ENCODE results near the gene SLC22A23.
"Not testable (repeated sequence)": the region's sequence is repeated elsewhere in the genome, so short reads cannot be mapped to it uniquely, and the experiment has no call there.

The SLC22A23 gene

DNA sequence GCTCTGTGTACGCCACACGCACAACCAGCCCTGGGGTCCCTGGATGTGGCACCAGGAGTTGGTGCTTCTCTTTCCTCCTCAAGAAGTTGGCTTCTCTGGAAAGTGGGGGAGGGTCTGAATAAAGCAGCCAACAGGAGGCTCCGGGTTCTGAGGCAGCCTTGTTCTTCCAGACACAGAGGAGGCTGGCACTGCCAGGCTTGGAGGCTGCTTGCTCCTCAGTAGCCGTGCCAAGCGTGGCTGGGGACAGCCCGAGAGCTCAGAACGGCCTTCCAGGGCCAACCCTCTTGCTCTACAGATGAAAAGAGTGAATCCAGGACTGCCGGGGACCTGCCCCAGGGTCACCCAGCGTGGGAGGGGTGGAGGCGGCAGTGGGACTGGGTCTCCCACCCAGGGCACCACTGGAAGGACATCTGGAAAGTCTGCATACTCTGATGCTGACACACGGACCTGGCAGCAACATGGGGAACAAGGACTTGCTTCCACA, 70.4 kb downstream of the SLC22A23 start:
- no peak for DNase-seq (ENCODE audit: low read depth in 1 of 2, low spot score in 1 of 2)

- DNase-seq (ENCODE audit: low read depth in 1 of 2, low spot score in 1 of 2), result no peak
These were observed 71.1 kb downstream of the SLC22A23 start for GRCh38 chr6:3385660-3386151.

- DNase-seq (ENCODE audit: low read depth in 1 of 2, low spot score in 1 of 2), result not testable (repeated sequence)
These were observed 71.7 kb downstream of the SLC22A23 start for GRCh38 chr6:3385181-3385580.

DNA sequence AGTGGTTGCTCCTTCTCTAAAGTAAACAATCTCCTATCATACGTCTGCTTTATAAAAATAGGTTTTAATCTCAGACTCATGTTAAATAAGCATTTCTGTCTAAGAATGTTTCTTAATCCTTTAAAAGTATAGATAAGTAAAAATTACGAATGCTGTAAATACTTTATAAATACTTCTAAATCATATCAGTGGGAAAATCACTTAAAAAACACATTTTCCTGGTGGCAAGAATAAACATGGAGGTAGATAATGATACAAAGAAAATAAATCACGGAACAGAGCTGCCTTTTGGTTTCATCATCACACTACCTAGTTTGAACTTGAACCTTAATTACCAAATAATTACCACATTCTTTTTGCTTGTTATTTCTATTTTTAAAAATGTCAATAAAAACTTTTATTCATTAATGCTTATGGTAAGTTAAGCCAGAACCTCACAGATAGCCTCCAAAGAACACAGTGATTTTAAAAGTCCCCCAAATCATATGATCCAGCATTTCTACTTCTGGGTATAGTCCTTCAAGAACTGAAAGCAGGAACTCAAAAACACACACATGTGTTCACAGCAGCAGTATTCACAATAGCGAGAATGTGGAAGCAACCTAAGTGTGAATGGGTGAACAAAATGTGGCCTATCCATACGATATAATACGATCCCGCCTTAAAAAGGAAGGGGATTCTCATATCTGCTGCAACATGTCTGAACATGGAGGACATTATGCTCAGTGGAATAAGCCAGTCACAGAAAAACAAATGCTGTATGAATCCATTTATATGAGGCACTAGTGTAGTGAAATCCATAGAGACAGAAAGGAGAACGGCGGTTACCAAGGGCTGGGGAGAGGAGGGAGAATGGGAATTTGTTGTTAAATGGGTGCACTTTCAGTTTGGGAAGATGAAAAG, 72.4 kb downstream of the SLC22A23 start:
- no peak for DNase-seq (ENCODE audit: low read depth in 1 of 2, low spot score in 1 of 2)

DNA sequence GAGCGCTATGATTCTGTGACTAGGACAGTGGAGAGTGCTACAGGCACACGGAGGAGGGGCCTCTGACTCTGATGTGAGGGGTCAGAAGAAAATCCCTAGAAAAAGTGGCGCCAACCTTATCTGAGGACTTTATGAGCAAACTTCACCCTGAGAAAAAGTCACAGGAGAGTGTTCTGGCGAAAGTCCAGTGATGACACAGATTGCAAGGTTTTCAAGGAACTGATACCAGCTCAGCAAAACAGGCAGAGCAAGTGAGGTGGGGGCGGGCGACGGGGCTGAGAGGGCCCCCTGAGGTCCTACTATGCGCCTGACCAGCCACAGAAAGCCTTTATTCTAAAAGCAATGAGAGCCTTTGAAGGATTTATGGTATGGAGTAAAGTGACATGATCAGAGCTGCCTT, 73.3 kb downstream of the SLC22A23 start:
- DNase-seq (ENCODE audit: low read depth in 1 of 2, low spot score in 1 of 2), result no peak

- DNase-seq (ENCODE audit: low read depth in 1 of 2, low spot score in 1 of 2), result no peak
These were observed 74.2 kb downstream of the SLC22A23 start for GRCh38 chr6:3382326-3383279.

GRCh38 chr6:3381233-3381921, 75.5 kb downstream of the SLC22A23 start:
- no peak for DNase-seq (ENCODE audit: low read depth in 1 of 2, low spot score in 1 of 2)

DNA sequence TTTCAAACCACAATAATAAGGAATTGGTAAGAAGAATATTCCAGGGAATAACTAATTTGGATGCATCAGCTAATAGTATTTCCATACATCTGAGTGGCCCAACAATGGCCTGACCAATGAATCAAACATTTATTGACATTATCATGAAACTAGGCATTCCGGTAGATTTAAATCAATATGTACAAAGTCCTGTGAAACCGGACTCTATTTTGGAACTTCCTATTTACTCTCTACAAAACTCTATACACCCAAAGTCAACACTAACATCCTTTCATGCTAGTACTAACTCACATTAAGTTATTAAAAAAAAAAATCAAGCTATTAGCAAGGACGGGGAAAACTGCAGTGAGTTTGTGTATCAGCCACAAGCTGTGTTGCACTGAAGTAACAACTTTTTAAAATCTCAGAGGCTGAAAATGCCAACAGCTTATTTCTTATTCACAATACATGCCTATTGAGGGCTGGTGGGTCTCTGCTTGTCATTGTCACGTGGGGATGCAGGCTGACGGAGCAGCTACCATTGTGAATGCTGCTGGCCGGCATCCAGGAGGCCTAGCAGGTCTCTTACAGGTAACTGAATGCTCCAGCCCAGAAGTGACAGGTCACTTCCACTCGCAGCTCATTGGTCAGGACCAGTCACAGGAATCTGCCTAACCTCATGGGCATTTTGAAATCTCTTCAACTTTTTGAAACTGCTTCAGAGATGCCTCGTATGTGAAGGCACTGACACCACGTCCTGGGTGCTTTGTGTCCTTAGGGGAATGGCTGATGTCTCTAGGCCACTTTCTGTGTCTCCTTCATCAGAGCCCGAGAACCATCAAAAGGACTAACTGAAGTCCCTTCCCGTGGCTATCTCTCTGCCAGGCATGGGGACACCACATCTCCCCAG, 76.3 kb downstream of the SLC22A23 start:
- DNase-seq (ENCODE audit: low read depth in 1 of 2, low spot score in 1 of 2), result no peak

- no peak for DNase-seq (ENCODE audit: low read depth in 1 of 2, low spot score in 1 of 2)
These were observed 77.3 kb downstream of the SLC22A23 start for GRCh38 chr6:3379482-3380060.

GRCh38 chr6:3378808-3379207, 78.0 kb downstream of the SLC22A23 start:
- DNase-seq (ENCODE audit: low read depth in 1 of 2, low spot score in 1 of 2), result not testable (repeated sequence)

- not testable (repeated sequence) for DNase-seq (ENCODE audit: low read depth in 1 of 2, low spot score in 1 of 2)
These were observed 78.5 kb downstream of the SLC22A23 start for GRCh38 chr6:3378398-3378782.

- no peak for DNase-seq (ENCODE audit: low read depth in 1 of 2, low spot score in 1 of 2)
These were observed 79.1 kb downstream of the SLC22A23 start for GRCh38 chr6:3377536-3378397.

DNA sequence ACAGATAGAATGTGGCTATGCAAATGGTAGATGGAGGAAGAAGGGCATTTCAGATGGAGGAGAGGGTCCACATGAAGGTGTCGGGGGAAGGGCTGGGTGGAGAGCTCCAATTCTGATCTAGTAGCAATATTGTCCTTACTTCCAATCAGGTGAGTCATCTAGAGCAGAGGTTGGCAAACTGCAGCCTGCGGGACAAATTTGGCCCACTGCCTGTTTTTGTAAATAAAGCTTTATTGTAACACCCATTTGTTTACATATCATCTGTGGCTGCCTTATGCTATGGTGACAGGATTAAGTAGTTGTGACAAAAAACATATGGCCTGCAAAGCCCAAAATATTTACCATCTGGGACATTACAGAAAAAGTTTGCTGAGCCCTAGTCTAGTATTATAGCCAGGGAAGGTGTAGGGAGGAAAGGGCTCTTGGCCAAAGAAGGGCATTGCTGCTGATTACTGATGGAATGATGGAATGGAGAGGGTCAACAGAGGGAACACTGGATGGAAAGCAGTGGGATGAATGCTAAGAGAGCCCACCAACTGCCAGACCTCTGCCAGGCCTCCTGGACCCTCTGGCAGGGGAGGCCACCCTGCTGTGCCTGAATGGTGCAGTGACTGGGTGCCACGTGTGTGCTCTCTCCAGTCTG, 79.8 kb downstream of the SLC22A23 start:
- no peak for DNase-seq (ENCODE audit: low read depth in 1 of 2, low spot score in 1 of 2)

DNA sequence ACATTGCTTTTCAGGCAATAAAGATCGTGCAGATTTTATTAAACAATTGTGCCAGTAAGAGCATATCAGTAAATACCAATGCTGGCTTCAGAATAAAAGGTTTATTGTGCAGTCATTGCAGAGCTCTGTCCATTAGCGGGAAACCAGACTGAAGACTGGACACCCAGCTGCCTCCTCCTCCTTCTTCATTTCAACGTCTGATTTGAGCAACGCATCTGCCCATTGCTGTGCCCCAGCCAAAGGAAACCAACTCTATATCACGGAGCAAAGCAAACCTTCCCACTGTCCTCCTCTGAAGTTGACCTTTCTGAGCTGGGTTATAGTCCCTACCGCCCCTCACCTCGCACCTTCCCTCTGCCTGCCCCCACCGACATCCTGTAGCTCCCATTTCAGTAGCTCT, 80.8 kb downstream of the SLC22A23 start:
- DNase-seq (ENCODE audit: low read depth in 1 of 2, low spot score in 1 of 2), result no peak

GRCh38 chr6:3373597-3374203, 83.2 kb downstream of the SLC22A23 start:
- no peak for DNase-seq (ENCODE audit: low read depth in 1 of 2, low spot score in 1 of 2)

DNA sequence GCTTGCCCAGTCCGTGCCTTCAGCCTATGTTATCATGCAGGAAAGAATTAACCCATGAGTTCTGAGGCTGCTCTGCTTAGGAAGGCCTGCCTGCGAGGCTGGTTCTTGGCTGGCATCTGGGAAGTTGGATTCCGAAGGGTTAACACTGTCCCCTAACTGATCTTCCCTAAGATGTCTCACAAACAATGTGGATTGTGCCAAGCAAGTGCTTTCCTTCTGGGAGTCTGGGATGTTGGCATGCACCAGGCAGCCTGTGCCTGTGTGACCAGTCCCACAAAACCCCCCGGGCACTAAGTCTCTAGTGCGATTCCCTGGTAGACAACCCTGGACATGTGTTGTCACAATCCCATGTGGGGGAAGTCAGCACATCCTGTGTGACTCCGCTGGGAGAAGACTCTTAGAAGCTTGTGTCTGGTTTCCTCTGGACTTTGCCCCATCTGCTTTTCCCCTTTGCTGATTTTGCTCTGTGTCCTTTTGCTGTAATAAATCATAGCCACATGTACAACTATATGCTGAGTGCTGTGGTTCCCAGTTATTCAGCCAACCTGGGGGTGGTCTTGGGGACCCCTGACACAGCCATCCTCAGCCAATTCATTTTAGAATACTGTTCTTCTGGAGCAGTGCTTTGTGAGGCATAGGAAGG, 83.8 kb downstream of the SLC22A23 start:
- DNase-seq (ENCODE audit: low read depth in 1 of 2, low spot score in 1 of 2), result no peak

GRCh38 chr6:3372184-3372846, 84.5 kb downstream of the SLC22A23 start:
- no peak for DNase-seq (ENCODE audit: low read depth in 1 of 2, low spot score in 1 of 2)
